Peyer's patch (tissue), 4 donors: Measurements from ENCODE around the gene PLAAT2. TPM values are rescaled to one million over a fixed set of nuclear protein-coding genes. Genes with fewer than 3 reads are reported as not detected.

ENCODE experiments used
- DNase-seq, 3 donors: peaks; one replicate each; pipeline ENCODE4 v3.0.0-alpha.2; 2017 to 2019
- H3K27ac ChIP-seq, 4 donors: fragments of 200-600 bp; sonication (generic); one replicate each; pipeline ENCODE4 v1.5.1; 2016 to 2019
- H3K27me3 ChIP-seq, 2 donors: fragments of 200-600 bp; sonication (generic); one replicate each; pipeline ENCODE4 v1.5.1; 2019
- H3K36me3 ChIP-seq, 3 donors: fragments of 200-600 bp; sonication (generic); one replicate each; pipeline ENCODE4 v1.5.1; 2016 to 2019
- H3K4me1 ChIP-seq, 4 donors: fragments of 200-600 bp; sonication (generic); one replicate each; pipeline ENCODE4 v1.5.1; 2016 to 2019
- H3K4me3 ChIP-seq, 4 donors: fragments of 200-600 bp; sonication (generic); 1 replicate in 3 of 4; 2 replicates in 1 of 4; pipeline ENCODE4 v1.5.1; 2016 to 2019; ENCODE audit warnings: mild to moderate bottlenecking in 1 of 4
- H3K9me3 ChIP-seq, 4 donors: fragments of 200-600 bp; sonication (generic); one replicate each; pipeline ENCODE4 v1.5.1; 2016 to 2019; ENCODE audit warnings: mild to moderate bottlenecking in 1 of 4
- CTCF ChIP-seq, 6 experiments: fragments of 450-650 bp in 4 of 6; fragments of 200-600 bp in 2 of 6; sonication (generic) in 1 of 6; IDR thresholded peaks; one replicate each; pipeline ENCODE4 v1.5.1; 2017 to 2019; ENCODE audit warnings: antibody characterized with exemption in 6 of 6, mild to moderate bottlenecking in 3 of 6, moderate library complexity in 1 of 6
- POLR2A ChIP-seq, 2 donors: fragments of 450-650 bp; IDR thresholded peaks; one replicate each; pipeline ENCODE4 v1.5.1; 2017; ENCODE audit warnings: antibody characterized with exemption in 2 of 2, mild to moderate bottlenecking in 2 of 2, moderate library complexity in 2 of 2
- total RNA-seq, 4 donors: library from RNA; depleted of rRNA; stranded (reverse); fragments of >200 nt; gene quantifications; one replicate each; pipeline ENCODE4 v1.1.0, GENCODE V29; 2016

Gene PLAAT2
- total RNA-seq, 4 donors from 2014 or later: 13.2 to 144 (median 68.7) TPM

- Histone ChIP-seq H3K9me3 (no peaks in the 10 kb centered on the region), H3K27me3 (no peaks in the 10 kb centered on the region), H3K36me3 (no peaks in the 10 kb centered on the region), H3K4me3 (no peak overlapping the region), H3K4me1 (peaks cover 0 to 27% (median 2%) of the 10 kb centered on the region in 4 donors), H3K27ac (no peak overlapping the region)
- DNase-seq: no peak
- TF ChIP-seq CTCF (IDR thresholded peaks at IDR 0.05) (no peak), POLR2A (IDR thresholded peaks at IDR 0.05) (no peak)
These were observed 9.0 kb upstream of the PLAAT2 start for GRCh38 chr11:63572026-63572688.

- Histone ChIP-seq H3K9me3 (no peaks in the 10 kb centered on the region), H3K27me3 (no peaks in the 10 kb centered on the region), H3K36me3 (no peaks in the 10 kb centered on the region), H3K4me1 (peaks cover 0 to 40% (median 5%) of the 10 kb centered on the region in 4 donors), H3K27ac (no peak overlapping the region), H3K4me3 (no peak overlapping the region)
- no peak for DNase-seq
- no peak for TF ChIP-seq CTCF (IDR thresholded peaks at IDR 0.05)
- TF ChIP-seq POLR2A (IDR thresholded peaks at IDR 0.05): no peak
These were observed 6.4 kb upstream of the PLAAT2 start for GRCh38 chr11:63569570-63569969.

- Histone ChIP-seq H3K36me3 (no peaks in the 10 kb centered on the region), H3K9me3 (no peaks in the 10 kb centered on the region), H3K4me1 (peaks cover 0 to 40% (median 8%) of the 10 kb centered on the region in 4 donors), H3K4me3 (no peak overlapping the region), H3K27ac (peak overlapping the region; percentile 46 to 95 (median 71)), H3K27me3 (no peaks in the 10 kb centered on the region)
- DNase-seq: peak; percentile 63 to 87 (median 71)
- TF ChIP-seq POLR2A (IDR thresholded peaks at IDR 0.05): peak in 1 of 2 donors; percentile 10
- no peak for TF ChIP-seq CTCF (IDR thresholded peaks at IDR 0.05)
These were observed 4.1 kb upstream of the PLAAT2 start for GRCh38 chr11:63567044-63567840.

GRCh38 chr11:63564784-63565350 is 1.7 kb upstream of the PLAAT2 start:
- H3K9me3 ChIP-seq: no peaks in the 10 kb centered on the region
- H3K27me3 ChIP-seq: no peaks in the 10 kb centered on the region
- H3K27ac ChIP-seq: peak overlapping the region in 3 of 4 donors; percentile 66 to 97 (median 95)
- TF ChIP-seq CTCF (IDR thresholded peaks at IDR 0.05): peak in 3 of 6 experiments; percentile 38 to 45 (median 40)
- TF ChIP-seq POLR2A (IDR thresholded peaks at IDR 0.05): peak; percentile 39 to 58
- no peaks in the 10 kb centered on the region for H3K36me3 ChIP-seq
- H3K4me1 ChIP-seq: peaks cover 0 to 40% (median 8%) of the 10 kb centered on the region in 4 donors
- DNase-seq: peak in 2 of 3 donors; percentile 76 to 80
- peak overlapping the region in 1 of 4 donors; percentile 35 for H3K4me3 ChIP-seq

- Histone ChIP-seq H3K27me3 (no peaks in the 10 kb centered on the region), H3K4me1 (peaks cover 0 to 40% (median 8%) of the 10 kb centered on the region in 4 donors), H3K4me3 (peak overlapping the region in 2 of 4 donors; percentile 10 to 35), H3K9me3 (no peaks in the 10 kb centered on the region), H3K27ac (peak overlapping the region in 3 of 4 donors; percentile 66 to 97 (median 95)), H3K36me3 (no peaks in the 10 kb centered on the region)
- DNase-seq: peak in 2 of 3 donors; percentile 48 to 61
- no peak for TF ChIP-seq POLR2A (IDR thresholded peaks at IDR 0.05)
- TF ChIP-seq CTCF (IDR thresholded peaks at IDR 0.05): no peak
These were observed 1.0 kb upstream of the PLAAT2 start for GRCh38 chr11:63564056-63564774.
